GM23248 (cell line): ENCODE results near the gene OAS1. TPM values are rescaled to one million over a fixed set of nuclear protein-coding genes. Genes with fewer than 3 reads are reported as not detected.

Source experiments
- DNase-seq: peaks from one replicate; pipeline ENCODE4 v3.0.0-alpha.2; 2015
- H2AFZ ChIP-seq: fragments of 200-600 bp; sonication (generic); 2 replicates; pipeline ENCODE4 v1.6.1; 2016; ENCODE audit warnings: antibody characterized with exemption
- H3F3A ChIP-seq: fragments of 200-600 bp; sonication (generic); 2 replicates; pipeline ENCODE4 v1.6.1; 2016; ENCODE audit warnings: mild to moderate bottlenecking, antibody characterized with exemption, mixed run types; ENCODE audit not compliant: insufficient read depth
- H3K27ac ChIP-seq: fragments of 200-600 bp; sonication (generic); 2 replicates; pipeline ENCODE4 v1.5.1; 2016; ENCODE audit warnings: mild to moderate bottlenecking
- H3K27me3 ChIP-seq: fragments of 200-600 bp; sonication (generic); replicated peaks from 2 replicates; pipeline ENCODE4 v1.6.1; 2016; ENCODE audit warnings: mild to moderate bottlenecking; ENCODE audit not compliant: insufficient read depth
- H3K36me3 ChIP-seq: fragments of 200-600 bp; sonication (generic); 2 replicates; pipeline ENCODE4 v1.6.1; 2016; ENCODE audit warnings: low read depth, mild to moderate bottlenecking
- H3K4me1 ChIP-seq: fragments of 200-600 bp; sonication (generic); 2 replicates; pipeline ENCODE4 v1.6.1; 2016; ENCODE audit warnings: mild to moderate bottlenecking; ENCODE audit not compliant: insufficient read depth
- H3K4me2 ChIP-seq: fragments of 200-600 bp; sonication (generic); one replicate; pipeline ENCODE4 v1.6.1; 2016; ENCODE audit warnings: mild to moderate bottlenecking; ENCODE audit not compliant: unreplicated experiment
- H3K4me3 ChIP-seq: fragments of 200-600 bp; sonication (generic); 2 replicates; pipeline ENCODE4 v1.5.1; 2016; ENCODE audit warnings: mild to moderate bottlenecking
- H3K79me2 ChIP-seq: fragments of 200-600 bp; sonication (generic); 2 replicates; pipeline ENCODE4 v1.6.1; 2016; ENCODE audit warnings: mild to moderate bottlenecking; ENCODE audit not compliant: insufficient read depth
- H3K9ac ChIP-seq: fragments of 200-600 bp; sonication (generic); 2 replicates; pipeline ENCODE4 v1.6.1; 2016; ENCODE audit warnings: mild to moderate bottlenecking
- H3K9me2 ChIP-seq: fragments of 200-600 bp; sonication (generic); 2 replicates; pipeline ENCODE4 v1.6.1; 2016; ENCODE audit warnings: mixed run types, mild to moderate bottlenecking, moderate library complexity; ENCODE audit not compliant: insufficient read depth
- H3K9me3 ChIP-seq: fragments of 200-600 bp; sonication (generic); one replicate; pipeline ENCODE4 v1.6.1; 2017; ENCODE audit warnings: low read depth
- H4K20me1 ChIP-seq: fragments of 200-600 bp; sonication (generic); 2 replicates; pipeline ENCODE4 v1.6.0; 2016; ENCODE audit not compliant: insufficient read depth
- EZH2 ChIP-seq: fragments of 200-600 bp; sonication (generic); IDR thresholded peaks from 2 replicates; pipeline ENCODE4 v1.6.1; 2018; ENCODE audit warnings: antibody characterized with exemption, mild to moderate bottlenecking; ENCODE audit not compliant: insufficient read depth, poor library complexity, severe bottlenecking
- EZH2phosphoT487 ChIP-seq: fragments of 200-600 bp; sonication (generic); IDR thresholded peaks from 2 replicates; pipeline ENCODE4 v1.6.1; 2018; ENCODE audit warnings: antibody characterized with exemption, moderate library complexity, mild to moderate bottlenecking, low read depth; ENCODE audit not compliant: insufficient read depth
- WGBS, 2 experiments: methylation state at CpG; one replicate each; pipeline ENCODE4 v1.1.6; 2015 to 2017; ENCODE audit warnings: low lambda C conversion rate in 2 of 2, low coverage in 1 of 2; ENCODE audit errors: missing lambda C conversion rate in 2 of 2; 5-methylcytosine and 5-hydroxymethylcytosine counted together
- in situ Hi-C: fragments of 300-500 bp; cut with MboI; formaldehyde crosslinking; loops from 2 replicates; pipeline ENCODE4 v1.15.0; 2020
- polyA plus RNA-seq: library from polyadenylated mRNA; unstranded; fragments of >200 nt; fragmentation: Nextera tagmentation; extraction: Ambion mirVana; gene quantifications from 2 replicates; pipeline ENCODE4 v1.2.1, GENCODE V29; 2016
- total RNA-seq: library from RNA; depleted of rRNA; stranded (reverse); fragments of >200 nt; shearing (Covaris generic); gene quantifications from 2 replicates; pipeline ENCODE4 v1.2.3, GENCODE V29; 2014

OAS1 gene
- total and polyA plus RNA-seq, 2 experiments from 2014 or later, result 0.10 TPM; not detected in 1

GRCh38 chr12:112927925-112928324, 21.2 kb downstream of the OAS1 start:
- H3K36me3 ChIP-seq, result no peaks in the 10 kb centered on the region
- H3K79me2 ChIP-seq, result no peaks in the 10 kb centered on the region
- no peaks in the 10 kb centered on the region for H3F3A ChIP-seq
- H3K27me3 ChIP-seq, result peaks cover 8% of the 10 kb centered on the region
- H3K27ac ChIP-seq, result no peak overlapping the region
- 39 to 52% methylated on average over 2 of the region's 2 CpGs for WGBS, 2 experiments
- no peak overlapping the region for H3K9ac ChIP-seq
- H3K9me3 ChIP-seq, result no peaks in the 10 kb centered on the region
- no peak overlapping the region for H2AFZ ChIP-seq
- no peaks in the 10 kb centered on the region for H3K9me2 ChIP-seq
- no peaks in the 10 kb centered on the region for H3K4me1 ChIP-seq
- in situ Hi-C loops, result no loop called here
- H4K20me1 ChIP-seq, result no peaks in the 10 kb centered on the region
- H3K4me3 ChIP-seq, result no peak overlapping the region
- no peak overlapping the region for H3K4me2 ChIP-seq
- DNase-seq, result no peak
- TF ChIP-seq EZH2 (no peak), EZH2phosphoT487 (no peak)

GRCh38 chr12:112928978-112929377, 22.2 kb downstream of the OAS1 start:
- no peaks in the 10 kb centered on the region for H3K9me3 ChIP-seq
- no peak for TF ChIP-seq EZH2
- no peaks in the 10 kb centered on the region for H3K4me1 ChIP-seq
- DNase-seq, result no peak
- in situ Hi-C loops, result no loop called here
- WGBS, 2 experiments, result 0% methylated on average over 1 of the region's 1 CpG
- no peaks in the 10 kb centered on the region for H3F3A ChIP-seq
- H3K27me3 ChIP-seq, result peaks cover 6% of the 10 kb centered on the region
- no peak overlapping the region for H3K27ac ChIP-seq
- H3K9me2 ChIP-seq, result no peaks in the 10 kb centered on the region
- no peaks in the 10 kb centered on the region for H4K20me1 ChIP-seq
- H3K79me2 ChIP-seq, result no peaks in the 10 kb centered on the region
- no peak overlapping the region for H2AFZ ChIP-seq
- H3K4me3 ChIP-seq, result no peak overlapping the region
- no peak overlapping the region for H3K9ac ChIP-seq
- H3K4me2 ChIP-seq, result no peak overlapping the region
- H3K36me3 ChIP-seq, result no peaks in the 10 kb centered on the region

- H3K9ac ChIP-seq, result no peak overlapping the region
- no peaks in the 10 kb centered on the region for H3K79me2 ChIP-seq
- WGBS, 2 experiments, result 55 to 63% methylated on average over 3 of the region's 3 CpGs
- H4K20me1 ChIP-seq, result no peaks in the 10 kb centered on the region
- no peak for DNase-seq
- TF ChIP-seq EZH2 (no peak), EZH2phosphoT487 (no peak)
- peaks cover 3% of the 10 kb centered on the region for H3K27me3 ChIP-seq
- H3K4me1 ChIP-seq, result no peaks in the 10 kb centered on the region
- H2AFZ ChIP-seq, result no peak overlapping the region
- no peaks in the 10 kb centered on the region for H3F3A ChIP-seq
- no peaks in the 10 kb centered on the region for H3K36me3 ChIP-seq
- H3K9me2 ChIP-seq, result no peaks in the 10 kb centered on the region
- H3K27ac ChIP-seq, result no peak overlapping the region
- in situ Hi-C loops, result no loop called here
- H3K9me3 ChIP-seq, result no peaks in the 10 kb centered on the region
- no peak overlapping the region for H3K4me3 ChIP-seq
- no peak overlapping the region for H3K4me2 ChIP-seq
Measured at GRCh38 chr12:112929715-112930114, 23.0 kb downstream of the OAS1 start.

- Histone ChIP-seq H3F3A (no peaks in the 10 kb centered on the region), H4K20me1 (no peaks in the 10 kb centered on the region), H3K4me3 (no peak overlapping the region), H3K4me1 (no peaks in the 10 kb centered on the region), H3K27ac (no peak overlapping the region), H3K9me3 (no peaks in the 10 kb centered on the region), H3K4me2 (no peak overlapping the region), H2AFZ (no peak overlapping the region), H3K79me2 (no peaks in the 10 kb centered on the region), H3K9me2 (no peaks in the 10 kb centered on the region), H3K9ac (no peak overlapping the region), H3K36me3 (no peaks in the 10 kb centered on the region), H3K27me3 (no peaks in the 10 kb centered on the region; the same call in 1 of the 2 replicates)
- in situ Hi-C loops, result no loop called here
- no peak for DNase-seq
- 64 to 69% methylated on average over 2 of the region's 2 CpGs for WGBS, 2 experiments
- TF ChIP-seq EZH2phosphoT487 (no peak), EZH2 (no peak)
Measured at GRCh38 chr12:112930350-112930749, 23.6 kb downstream of the OAS1 start.
